DOHH2 (cell line): Measurements from ENCODE around the gene IDNK.

Experiments
- CTCF ChIP-seq: fragments of 200-600 bp; sonication (generic); IDR thresholded peaks from one replicate; pipeline ENCODE4 v1.5.1; 2014; ENCODE audit warnings: antibody characterized with exemption, mild to moderate bottlenecking, low read depth, low read length; ENCODE audit not compliant: poor library complexity, severe bottlenecking
- EZH2phosphoT487 ChIP-seq: fragments of 200-600 bp; sonication (generic); IDR thresholded peaks from 2 replicates; pipeline ENCODE4 v1.6.1; 2017; ENCODE audit warnings: borderline replicate concordance, mild to moderate bottlenecking, antibody characterized with exemption, low read length, moderate library complexity, mixed read lengths

- no peak for TF ChIP-seq CTCF
- TF ChIP-seq EZH2phosphoT487, result no peak
Observed at GRCh38 chr9:83617299-83617698, 5.6 kb upstream of the IDNK start.
